IPS-NIHi11 (cell line): ENCODE measurements around the gene AMBRA1.
"Not testable (repeated sequence)": the region's sequence is repeated elsewhere in the genome, so short reads cannot be mapped to it uniquely, and the experiment has no call there.

Experiments
- DNase-seq: peaks from one replicate; pipeline ENCODE4 v3.0.0; 2012; ENCODE audit warnings: mixed read lengths, low spot score

Gene AMBRA1

DNA sequence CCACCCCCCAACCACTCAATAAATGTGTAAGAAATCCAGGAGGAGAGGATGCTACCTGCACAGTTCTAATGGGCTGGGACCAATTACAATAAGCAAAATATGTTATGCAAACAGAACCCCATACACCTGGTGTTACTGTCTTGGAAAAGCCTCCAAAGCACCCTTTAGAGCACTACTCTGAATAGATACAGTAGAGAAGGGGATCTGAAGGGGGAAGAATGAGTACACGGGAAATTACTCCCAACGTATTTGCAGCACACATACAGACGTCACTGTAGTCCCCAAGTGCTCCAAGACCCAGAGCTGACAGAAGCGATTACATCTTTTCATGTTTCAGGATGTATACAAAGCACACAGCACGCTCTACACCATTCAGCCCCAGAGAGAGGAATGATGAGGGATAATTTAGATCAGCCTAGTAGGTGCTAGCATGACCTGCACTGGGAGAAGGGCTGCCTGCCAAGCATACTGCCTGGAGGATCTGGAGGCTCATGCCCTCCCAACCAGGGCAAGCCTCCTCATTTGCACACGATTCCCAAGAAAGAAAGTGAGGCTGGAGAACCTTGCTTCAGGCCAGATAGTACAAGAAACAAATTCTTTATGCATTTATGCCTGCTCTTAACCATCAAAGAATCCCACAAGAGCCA, 63.8 kb downstream of the AMBRA1 start:
- no peak for DNase-seq

DNA sequence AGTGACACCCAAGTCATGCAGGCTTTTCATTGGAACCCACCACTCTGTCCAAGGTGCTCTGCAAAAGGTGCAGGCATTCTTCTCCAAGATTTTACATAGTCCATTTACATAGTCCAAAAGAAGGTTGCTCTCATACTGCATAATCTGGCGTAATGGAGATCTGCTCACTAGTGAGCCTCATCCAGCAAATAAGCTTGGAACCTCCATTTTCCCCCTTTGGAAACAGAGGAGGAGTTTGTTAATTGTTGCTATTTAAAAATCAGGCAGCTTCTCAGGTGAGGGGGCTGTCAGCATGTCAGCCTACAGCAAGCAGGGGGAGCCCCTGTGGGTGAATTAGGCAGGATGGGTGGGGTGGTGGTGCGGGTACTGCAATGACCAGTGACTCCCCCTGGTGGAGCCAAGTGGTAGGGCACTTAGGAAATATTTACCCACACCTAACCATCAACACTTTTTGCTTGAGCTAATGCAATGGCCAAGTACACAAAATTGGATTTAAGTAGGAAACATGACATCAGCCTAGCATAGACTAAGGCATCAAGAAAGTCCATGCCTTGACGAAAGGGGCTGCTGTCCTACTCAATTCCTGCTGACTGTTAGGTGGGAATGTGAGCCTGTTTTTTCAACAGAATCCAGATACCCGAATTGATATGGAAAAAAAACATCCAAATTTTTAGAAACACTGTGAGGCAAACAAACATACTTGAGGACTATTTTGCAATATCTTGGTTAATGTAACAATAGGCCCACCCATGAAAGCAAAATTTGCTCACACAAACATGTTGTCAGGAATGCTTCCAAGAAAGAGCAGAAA, 64.5 kb downstream of the AMBRA1 start:
- DNase-seq = peak; percentile 95

DNA sequence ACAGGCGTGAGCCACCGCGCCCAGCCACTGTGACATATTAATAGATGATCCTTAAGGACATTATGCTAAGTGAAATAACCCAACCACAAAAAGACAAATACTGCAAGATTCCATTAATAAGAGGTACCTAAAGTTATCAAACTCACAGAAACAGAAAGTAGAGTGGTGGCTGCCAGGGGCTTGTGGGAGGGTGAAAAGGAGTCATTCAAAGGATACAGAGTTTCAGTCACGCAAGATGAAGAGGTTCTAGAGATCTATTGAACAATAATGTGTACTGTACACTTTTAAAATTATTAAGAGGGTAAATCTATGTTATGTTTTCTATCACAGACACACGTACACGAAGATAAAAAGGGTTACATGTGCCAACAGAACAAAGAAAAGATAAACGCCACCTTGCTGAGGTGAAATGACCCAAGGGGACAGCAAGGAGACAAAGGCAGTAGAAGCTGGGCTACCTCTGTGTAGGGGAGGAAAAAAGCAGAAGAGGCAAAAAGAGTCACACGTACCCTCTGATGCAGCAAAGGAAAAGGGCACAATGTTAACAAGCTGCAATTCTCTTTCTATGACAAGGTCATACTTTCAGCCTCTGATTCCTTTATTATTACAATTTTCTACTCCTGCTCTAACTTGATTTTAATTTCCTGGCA, 65.3 kb downstream of the AMBRA1 start:
- no peak for DNase-seq

DNA sequence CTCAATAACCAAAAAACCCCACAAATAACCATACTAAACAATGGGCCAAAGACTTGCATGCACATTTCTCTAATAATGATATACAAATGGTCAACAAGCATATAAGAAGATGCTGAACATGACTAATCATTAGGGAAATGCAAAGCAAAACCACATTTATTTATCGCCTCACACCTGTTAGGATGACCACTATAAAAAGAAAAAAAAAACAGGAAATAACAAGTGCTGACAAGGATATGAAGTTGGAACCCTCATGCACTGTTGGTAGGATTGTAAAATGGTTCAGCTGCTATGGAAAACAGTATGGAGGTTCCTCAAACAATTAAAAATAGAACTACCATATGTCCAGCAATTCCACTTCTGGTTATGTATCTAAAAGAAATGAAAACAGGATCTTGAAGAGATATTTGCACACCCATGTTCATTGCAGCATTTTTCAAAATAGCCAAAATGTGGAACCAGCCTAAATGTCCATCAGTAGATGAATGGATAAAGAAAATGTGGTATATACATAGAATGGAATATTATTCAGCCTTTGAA, 66.2 kb downstream of the AMBRA1 start:
- DNase-seq = no peak

DNA sequence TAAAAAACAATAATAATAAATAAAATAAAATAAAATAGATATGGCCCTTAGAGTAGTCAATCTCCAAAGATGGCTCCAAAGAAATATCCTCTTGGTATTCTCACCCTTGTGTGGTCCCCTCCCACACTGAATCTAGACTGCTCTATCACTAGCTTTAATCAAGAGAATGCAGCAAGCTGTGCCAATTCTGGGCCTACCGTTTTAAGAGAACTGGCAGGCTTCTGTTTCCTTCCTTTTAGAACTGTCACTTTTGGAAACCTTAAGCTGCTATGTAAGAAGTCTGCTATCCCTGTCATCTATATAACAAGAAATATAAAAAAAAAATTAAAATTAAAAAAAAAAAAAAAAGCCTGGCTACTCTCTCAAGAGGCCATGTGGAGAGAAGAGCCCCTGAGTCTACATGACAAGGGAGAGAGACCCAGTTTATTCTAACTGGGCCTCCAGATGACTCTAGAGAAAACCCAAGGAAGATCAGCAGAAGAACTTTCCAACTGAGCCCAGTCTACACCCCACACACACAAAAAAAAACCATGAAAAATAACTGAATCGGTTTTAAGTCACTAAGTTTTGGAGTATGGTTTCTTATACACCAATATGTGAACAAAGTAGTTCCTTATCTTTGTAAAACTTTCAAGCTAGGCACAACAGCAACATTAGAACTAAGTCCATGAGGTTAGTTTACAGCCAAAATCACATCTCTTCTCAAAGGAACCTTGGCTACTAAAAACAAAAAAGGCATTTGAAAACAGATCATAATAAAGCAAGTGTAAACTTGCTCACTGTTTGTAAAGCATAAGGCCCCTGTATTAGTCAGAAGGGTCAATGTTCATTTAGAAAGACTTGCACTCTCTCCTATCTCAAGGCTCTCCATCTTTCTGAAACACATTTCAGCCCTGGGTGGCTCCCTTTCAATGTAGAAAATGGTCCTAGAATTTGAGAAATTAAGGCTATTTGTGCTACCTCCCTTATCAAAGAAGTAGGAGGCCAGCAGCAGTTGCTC, 67.3 kb downstream of the AMBRA1 start:
- DNase-seq = no peak

DNA sequence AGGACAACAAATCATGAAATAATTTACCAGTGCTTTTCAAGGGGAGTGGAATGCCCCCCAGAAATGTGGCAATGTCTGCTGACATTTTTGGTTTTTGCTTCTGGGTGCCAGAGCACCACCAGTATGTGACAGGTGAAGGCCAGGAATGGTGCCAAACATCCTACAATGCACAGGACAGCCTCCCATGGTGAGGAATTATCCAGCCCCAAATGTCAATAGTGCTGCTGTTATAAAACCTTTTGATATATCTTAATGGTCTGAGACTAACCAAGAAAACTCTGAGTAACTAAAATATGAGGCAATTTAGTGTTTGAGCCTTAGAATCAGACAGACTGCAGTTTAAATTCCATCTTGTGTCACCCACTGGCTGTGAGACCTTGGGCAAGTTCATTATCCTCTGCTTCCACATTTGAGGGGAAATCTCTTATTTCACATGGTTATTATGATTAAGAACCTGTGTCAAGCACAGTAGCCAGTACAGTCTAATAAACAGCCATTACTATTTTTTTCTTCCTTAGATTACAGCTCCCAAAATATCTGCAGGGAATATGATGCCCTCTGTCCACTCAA, 69.5 kb downstream of the AMBRA1 start:
- no peak for DNase-seq

DNA sequence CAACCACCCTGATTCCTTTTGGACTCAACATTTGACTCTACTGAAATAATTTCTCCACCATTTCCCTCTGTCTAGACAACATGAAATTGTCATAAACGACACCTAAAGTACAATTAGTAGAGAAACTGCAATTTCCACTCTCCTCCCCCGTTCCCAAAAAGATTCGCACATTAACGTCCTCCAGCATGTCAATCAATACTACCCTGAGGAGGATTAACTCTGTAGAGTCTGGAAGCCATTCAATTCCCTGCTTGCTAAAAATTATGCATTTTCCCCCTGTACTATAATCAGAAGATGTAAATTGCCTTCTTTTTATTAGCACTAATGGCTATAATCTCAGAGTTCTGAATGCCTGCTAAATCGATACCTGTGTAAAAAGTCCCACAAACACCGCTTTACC, 70.5 kb downstream of the AMBRA1 start:
- DNase-seq = no peak

DNA sequence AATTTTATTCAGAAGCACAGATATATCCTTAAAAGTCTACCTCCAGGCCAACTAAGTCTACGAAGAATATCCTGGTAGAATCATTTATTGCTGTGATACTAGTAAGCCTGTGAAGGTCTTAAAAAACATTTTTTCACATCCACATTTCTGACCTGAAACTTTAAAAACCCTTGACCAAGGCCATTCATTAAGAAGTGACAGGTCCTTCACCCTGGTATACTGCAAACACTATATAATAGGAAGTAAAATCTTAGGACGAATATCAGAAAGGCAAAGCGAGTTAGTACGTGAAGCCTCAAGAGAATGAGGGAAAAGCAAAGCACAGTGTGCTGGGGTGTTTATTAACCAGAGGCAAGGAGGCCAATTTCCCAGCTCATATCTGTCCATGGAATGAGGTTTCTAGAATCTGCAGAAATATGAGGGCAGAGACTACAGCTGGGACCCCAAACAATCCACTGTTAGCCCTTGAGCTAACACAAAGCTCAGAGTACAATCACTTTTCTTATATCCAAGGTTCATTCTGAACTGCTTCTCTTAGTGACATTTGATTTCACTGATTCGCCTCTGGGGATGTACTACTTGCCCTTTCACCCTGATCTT, 71.0 kb downstream of the AMBRA1 start:
- no peak for DNase-seq

DNA sequence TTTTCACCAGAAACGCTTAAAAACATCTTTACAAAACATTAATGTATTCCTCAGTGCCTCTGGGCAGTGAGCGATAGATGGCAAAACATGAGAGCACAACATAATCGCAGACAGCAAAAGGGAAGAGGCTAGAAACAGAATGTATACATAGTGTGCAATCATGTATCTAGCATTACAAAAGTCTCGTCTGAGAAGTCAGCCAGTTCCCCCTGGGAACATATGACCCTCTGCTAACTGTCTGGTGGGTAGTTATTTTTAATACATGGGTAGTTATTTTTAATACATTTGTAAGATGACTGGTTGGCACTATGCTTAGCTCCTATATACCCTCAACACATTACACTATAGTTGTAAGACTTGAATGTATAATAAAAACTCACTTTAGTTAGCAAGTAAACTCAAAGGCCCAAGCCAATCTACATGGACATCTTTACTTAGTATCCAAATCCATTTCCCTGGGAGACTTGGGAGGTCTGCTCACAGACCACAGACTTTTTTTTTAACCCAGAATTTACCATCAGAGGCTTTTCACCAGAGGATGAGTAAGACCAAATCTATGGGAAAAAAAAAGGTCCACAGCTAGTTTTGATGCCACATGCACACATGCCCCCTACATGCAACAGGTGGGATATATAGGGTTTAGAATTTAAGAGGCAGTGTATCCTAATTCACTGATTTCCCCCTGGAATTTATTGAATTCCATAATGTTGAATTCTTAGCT, 71.7 kb downstream of the AMBRA1 start:
- DNase-seq = no peak

DNA sequence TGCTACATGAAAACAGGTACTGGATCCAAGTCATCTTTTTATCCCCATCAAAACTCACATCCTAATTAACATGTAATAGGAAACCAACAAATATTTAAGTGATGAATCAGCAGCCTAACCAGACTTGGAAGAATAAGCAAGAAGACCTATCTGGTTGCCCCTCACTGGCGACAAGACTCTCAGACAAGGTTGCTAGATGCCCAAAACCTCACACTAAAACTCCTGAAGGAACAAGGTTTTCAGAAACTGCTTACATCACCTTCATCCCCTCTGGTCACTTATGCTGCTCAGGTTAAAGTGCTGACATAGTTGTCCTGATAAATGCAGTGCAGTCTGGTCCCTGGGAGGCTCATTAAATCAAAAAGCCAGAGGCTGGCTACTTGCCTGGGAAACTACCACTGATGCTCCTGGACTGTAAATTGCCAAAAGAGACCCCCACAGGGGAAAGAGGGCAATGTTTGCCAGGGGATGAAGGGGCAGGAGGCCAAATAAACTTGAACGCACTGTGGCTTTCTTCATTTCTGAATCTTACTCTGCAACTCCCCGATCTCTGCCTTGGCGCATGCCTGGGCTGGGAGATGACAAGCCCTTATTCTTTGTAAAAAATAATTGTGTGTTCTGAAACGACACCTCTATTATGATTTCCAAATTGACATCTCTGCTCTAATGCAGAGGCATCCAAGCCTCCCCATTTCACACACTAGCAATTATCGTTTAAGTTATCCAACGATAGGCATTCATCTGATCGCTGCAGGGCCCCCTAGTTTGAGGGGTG, 72.7 kb downstream of the AMBRA1 start:
- no peak for DNase-seq

DNA sequence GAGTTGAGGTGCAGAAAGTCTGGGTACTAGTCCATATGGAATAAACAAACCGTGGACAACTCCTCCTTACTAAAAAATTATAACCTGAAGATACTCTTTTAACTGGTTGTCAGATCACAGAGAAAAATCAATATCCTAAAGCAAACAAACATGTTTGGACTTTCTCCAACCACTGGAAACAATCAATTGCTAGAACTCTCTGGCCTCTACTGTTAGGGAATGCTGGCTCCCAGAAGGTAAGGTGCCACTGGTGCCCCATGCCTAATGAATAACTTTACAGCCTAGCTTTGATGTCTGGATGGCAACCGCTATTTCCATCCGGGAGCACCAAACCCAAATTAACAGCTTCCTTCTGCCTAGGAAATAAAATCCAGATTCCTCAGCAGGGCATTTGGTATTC, 74.5 kb downstream of the AMBRA1 start:
- DNase-seq = no peak

DNA sequence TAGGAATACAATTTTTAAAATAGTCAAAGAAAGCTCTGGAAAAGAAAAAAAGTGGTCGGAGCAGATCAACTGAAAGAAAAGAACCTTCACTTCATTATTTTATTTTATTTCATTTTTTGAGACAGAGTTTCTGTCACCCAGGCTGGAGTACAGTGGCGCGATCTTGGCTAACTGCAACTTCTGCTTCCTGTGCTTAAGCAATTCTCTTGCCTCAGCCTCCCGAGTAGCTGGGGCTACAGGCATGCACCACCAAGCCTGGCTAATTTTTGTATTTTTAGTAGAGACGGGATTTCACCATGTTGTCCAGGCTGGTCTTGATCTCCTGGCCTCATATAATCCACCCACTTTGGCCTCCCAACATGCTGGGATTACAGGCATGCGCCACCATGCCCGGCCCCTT, 74.9 kb downstream of the AMBRA1 start:
- not testable (repeated sequence) for DNase-seq

DNA sequence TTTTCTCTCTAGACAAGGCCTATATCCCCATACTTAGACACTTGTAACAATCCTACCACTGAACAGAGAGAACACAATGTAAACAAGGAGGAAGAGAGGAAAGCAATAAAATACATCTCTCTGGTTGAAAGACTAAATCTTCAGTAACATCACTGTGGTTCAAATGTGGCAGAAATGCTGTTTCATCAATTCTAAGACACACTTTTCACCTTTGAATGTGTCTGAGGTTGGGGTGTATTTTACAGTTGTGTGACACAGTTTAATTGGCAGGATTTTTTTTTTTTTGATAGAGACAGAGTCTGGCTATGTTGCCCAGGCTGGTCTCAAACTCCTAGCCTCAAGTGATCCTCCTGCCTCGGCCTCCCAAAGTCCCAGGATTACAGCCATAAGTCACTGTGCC, 79.5 kb downstream of the AMBRA1 start:
- DNase-seq = no peak

DNA sequence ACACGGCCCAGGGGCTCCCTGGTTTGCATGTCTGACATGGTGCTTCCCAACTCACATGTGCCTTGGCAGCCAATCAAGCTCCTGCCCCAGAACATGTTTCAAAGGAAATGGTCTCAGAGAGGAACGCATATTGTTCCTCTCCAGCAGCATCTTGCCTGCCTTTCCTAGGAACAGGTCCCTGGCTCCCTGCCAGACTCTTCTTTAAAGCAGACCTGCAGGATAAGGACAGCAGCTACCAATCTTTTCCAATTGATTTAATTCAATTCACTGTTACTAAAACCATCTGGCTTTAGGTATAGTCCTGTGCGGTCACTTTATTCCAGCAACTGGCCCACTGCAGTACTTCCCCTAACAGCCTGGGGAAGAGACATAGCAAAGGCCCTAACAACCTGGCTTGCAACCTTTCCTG, 79.9 kb downstream of the AMBRA1 start:
- DNase-seq = no peak

DNA sequence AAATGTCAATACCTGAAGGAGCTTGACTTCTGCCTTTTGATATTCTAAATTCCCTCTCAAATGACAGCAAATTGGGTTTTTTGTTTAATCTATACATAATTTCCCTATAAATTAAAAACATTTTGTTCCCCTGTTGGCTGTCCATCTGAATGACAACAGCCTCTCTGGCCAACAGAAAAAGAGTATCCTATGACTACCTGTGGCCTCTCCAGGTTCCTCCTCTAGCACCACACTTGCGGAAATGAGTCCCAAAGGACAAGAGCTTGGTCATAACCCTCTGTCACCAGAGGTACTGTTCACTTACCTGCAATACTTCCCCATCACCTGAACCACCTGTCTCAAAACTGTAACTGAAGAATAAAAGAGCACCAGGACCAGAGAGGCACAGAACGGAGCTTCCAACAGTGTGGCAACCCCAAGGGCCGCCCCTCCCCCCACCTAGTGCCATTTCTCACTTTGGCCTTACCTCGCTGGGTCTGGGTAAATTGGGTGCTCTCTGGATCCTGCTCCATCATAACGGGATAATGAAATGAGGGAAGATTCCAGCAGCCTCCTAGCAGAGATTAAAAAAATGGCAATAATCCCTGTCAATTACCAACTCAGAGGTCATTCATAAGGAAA, 81.5 kb downstream of the AMBRA1 start:
- no peak for DNase-seq

DNA sequence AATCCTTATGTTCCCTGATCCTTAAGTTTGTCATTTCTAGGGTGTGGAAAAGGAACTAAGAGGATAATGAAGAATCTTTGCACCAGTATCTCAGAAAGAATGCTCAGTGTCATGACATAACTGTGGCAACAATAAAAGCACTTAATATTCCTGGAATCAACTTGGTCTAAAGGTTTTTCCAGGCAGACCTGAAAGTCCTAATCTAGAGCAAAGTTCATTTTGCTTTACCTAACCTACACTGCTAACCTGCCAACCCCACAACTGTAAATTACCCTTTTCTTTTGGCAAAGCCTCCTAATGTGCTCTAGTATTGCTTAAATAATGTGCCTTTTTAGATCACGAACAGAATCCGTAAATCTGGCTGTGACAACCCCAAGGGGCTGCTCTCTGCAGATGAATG, 82.5 kb downstream of the AMBRA1 start:
- no peak for DNase-seq

DNA sequence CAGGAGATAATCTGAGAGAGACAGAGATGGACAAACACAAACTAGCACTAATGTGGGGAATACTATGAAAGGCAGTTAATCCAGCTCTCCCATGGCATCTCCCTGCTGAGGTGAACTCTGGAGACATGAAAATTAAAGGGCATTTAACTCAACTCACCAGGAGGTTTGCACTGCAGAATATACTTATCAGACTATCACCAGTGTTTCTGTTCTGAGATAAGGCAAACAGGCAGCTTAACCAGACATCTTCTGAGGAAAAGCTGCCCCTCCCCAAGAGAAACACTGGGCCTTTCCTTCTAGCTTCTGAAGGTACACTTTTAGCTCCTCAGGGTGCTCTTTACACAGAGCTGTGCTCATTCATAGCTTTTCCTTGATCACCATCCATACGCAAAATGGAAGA, 85.5 kb downstream of the AMBRA1 start:
- DNase-seq = no peak

DNA sequence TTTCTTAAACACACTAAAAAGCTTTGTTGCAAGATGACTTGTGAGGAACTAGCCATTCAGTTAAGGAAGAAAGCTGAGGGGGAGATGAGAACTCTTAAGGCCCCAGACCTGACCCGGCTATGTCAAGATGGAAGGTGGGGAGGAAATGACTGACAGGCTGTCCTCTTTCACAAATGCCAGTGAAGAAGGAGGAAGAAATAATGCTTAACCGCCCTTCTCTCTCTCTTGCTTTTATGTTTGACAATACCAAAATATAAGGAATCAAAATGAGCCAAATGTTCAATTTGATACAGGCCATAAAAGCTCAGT, 87.4 kb downstream of the AMBRA1 start:
- DNase-seq = no peak
